ENCODE results near the gene SPNS2.

SPNS2 gene

GRCh38 chr17:4565209-4566141, 66.8 kb downstream of the SPNS2 start:
- Histone ChIP-seq H3K9ac (ENCODE audit: low read depth, low read length, poor library complexity, severe bottlenecking) (peak overlapping the region; percentile 55), H3K79me2 (ENCODE audit: insufficient read depth, low read length) (no peaks in the 10 kb centered on the region), H3K9me3 (ENCODE audit: insufficient read depth, low read depth, low read length) (no peaks in the 10 kb centered on the region), H3K4me3 (ENCODE audit: low read length, poor library complexity, severe bottlenecking) (peak overlapping the region; percentile 58), H3K36me3 (ENCODE audit: insufficient read depth, low read length) (no peaks in the 10 kb centered on the region), H3K9me2 (replicated peaks; ENCODE audit: low read depth, low read length) (no peaks in the 10 kb centered on the region), H3F3A (ENCODE audit: low read depth) (no peaks in the 10 kb centered on the region), H3K27me3 (ENCODE audit: insufficient read depth, low read length, poor library complexity, severe bottlenecking) (no peaks in the 10 kb centered on the region), H3K4me2 (ENCODE audit: low read depth, low read length, poor library complexity, severe bottlenecking) (peak overlapping the region; percentile 70), H3K4me1 (ENCODE audit: insufficient read depth, low read length, poor library complexity, severe bottlenecking) (peaks cover 32% of the 10 kb centered on the region), H2AFZ (ENCODE audit: low read length) (peak overlapping the region; percentile 90), H4K20me1 (ENCODE audit: insufficient read depth, low read length, poor library complexity, severe bottlenecking) (no peaks in the 10 kb centered on the region)
- TF ChIP-seq, protein P1, sequence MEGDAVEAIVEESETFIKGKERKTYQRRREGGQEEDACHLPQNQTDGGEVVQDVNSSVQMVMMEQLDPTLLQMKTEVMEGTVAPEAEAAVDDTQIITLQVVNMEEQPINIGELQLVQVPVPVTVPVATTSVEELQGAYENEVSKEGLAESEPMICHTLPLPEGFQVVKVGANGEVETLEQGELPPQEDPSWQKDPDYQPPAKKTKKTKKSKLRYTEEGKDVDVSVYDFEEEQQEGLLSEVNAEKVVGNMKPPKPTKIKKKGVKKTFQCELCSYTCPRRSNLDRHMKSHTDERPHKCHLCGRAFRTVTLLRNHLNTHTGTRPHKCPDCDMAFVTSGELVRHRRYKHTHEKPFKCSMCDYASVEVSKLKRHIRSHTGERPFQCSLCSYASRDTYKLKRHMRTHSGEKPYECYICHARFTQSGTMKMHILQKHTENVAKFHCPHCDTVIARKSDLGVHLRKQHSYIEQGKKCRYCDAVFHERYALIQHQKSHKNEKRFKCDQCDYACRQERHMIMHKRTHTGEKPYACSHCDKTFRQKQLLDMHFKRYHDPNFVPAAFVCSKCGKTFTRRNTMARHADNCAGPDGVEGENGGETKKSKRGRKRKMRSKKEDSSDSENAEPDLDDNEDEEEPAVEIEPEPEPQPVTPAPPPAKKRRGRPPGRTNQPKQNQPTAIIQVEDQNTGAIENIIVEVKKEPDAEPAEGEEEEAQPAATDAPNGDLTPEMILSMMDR (conservative IDR thresholded peaks at IDR 0.05; ENCODE audit: low read length), result peak; percentile 94
- TF ChIP-seq EZH2phosphoT487 (IDR thresholded peaks at IDR 0.05; ENCODE audit: borderline replicate concordance), result no peak

- Histone ChIP-seq H3K4me1 (ENCODE audit: insufficient read depth, low read length, poor library complexity, severe bottlenecking) (peaks cover 22% of the 10 kb centered on the region), H3K36me3 (ENCODE audit: insufficient read depth, low read length) (no peaks in the 10 kb centered on the region), H3K27me3 (ENCODE audit: insufficient read depth, low read length, poor library complexity, severe bottlenecking) (no peaks in the 10 kb centered on the region), H3K9me3 (ENCODE audit: insufficient read depth, low read depth, low read length) (no peaks in the 10 kb centered on the region), H3K4me2 (ENCODE audit: low read depth, low read length, poor library complexity, severe bottlenecking) (no peak overlapping the region), H3K9me2 (replicated peaks; ENCODE audit: low read depth, low read length) (no peaks in the 10 kb centered on the region), H3K4me3 (ENCODE audit: low read length, poor library complexity, severe bottlenecking) (no peak overlapping the region), H4K20me1 (ENCODE audit: insufficient read depth, low read length, poor library complexity, severe bottlenecking) (no peaks in the 10 kb centered on the region), H3K79me2 (ENCODE audit: insufficient read depth, low read length) (no peaks in the 10 kb centered on the region), H3F3A (ENCODE audit: low read depth) (no peaks in the 10 kb centered on the region), H2AFZ (ENCODE audit: low read length) (no peak overlapping the region), H3K9ac (ENCODE audit: low read depth, low read length, poor library complexity, severe bottlenecking) (no peak overlapping the region)
- no peak for TF ChIP-seq EZH2phosphoT487 (IDR thresholded peaks at IDR 0.05; ENCODE audit: borderline replicate concordance)
- TF ChIP-seq, protein P1 (conservative IDR thresholded peaks at IDR 0.05; ENCODE audit: low read length), result peak; percentile 81
These were observed 68.1 kb downstream of the SPNS2 start for GRCh38 chr17:4566785-4567184.

DNA sequence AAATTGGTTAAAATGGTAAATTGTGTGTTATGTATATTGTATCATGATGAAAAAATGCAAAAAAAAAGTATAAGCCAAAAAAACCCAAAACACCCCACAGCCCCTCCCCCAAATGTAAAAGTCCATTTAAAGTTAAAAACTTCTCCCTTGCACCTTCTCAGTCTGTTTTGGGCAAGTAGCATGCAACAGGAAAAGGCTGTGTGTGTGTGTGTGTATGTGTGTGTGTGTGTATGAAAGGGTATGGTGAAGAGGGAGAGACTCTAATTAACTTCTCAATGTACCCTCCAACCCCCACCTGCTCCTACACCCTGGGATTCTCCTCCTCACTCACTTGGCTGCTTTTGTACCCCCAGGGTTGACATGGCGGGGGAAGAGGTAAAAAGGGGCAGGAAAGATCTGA, 70.9 kb downstream of the SPNS2 start:
- Histone ChIP-seq H3K36me3 (ENCODE audit: insufficient read depth, low read length) (no peaks in the 10 kb centered on the region), H3K4me2 (ENCODE audit: low read depth, low read length, poor library complexity, severe bottlenecking) (peak overlapping the region; percentile 10), H3K27me3 (ENCODE audit: insufficient read depth, low read length, poor library complexity, severe bottlenecking) (no peaks in the 10 kb centered on the region), H3K4me1 (ENCODE audit: insufficient read depth, low read length, poor library complexity, severe bottlenecking) (peaks cover 14% of the 10 kb centered on the region), H3K9me2 (replicated peaks; ENCODE audit: low read depth, low read length) (no peaks in the 10 kb centered on the region), H4K20me1 (ENCODE audit: insufficient read depth, low read length, poor library complexity, severe bottlenecking) (no peaks in the 10 kb centered on the region), H2AFZ (ENCODE audit: low read length) (no peak overlapping the region), H3K79me2 (ENCODE audit: insufficient read depth, low read length) (no peaks in the 10 kb centered on the region), H3F3A (ENCODE audit: low read depth) (no peaks in the 10 kb centered on the region), H3K4me3 (ENCODE audit: low read length, poor library complexity, severe bottlenecking) (no peak overlapping the region), H3K9ac (ENCODE audit: low read depth, low read length, poor library complexity, severe bottlenecking) (no peak overlapping the region), H3K9me3 (ENCODE audit: insufficient read depth, low read depth, low read length) (no peaks in the 10 kb centered on the region)
- no peak for TF ChIP-seq EZH2phosphoT487 (IDR thresholded peaks at IDR 0.05; ENCODE audit: borderline replicate concordance)
- TF ChIP-seq, protein P1 (conservative IDR thresholded peaks at IDR 0.05; ENCODE audit: low read length), result no peak
